Endothelial cell of umbilical vein (primary cell): Measurements from ENCODE around the gene CDK5RAP2. TPM values are rescaled to one million over a fixed set of nuclear protein-coding genes. Genes with fewer than 3 reads are reported as not detected.

Experiments used
- BruUV-seq: library from RNA; stranded (reverse); fragments of 400-500 nt; replicated peaks from 2 replicates; lab custom pipeline; 2021; lab: Mats Ljungman, UMichigan
- CTCF ChIA-PET: fragments of 300-600, 350-600 bp; sonication (Branson Sonifier 250); formaldehyde crosslinking; loops from one replicate; lab custom pipeline; 2021; ENCODE audit warnings: antibody characterized with exemption, inconsistent platforms; lab: Charles Lee
- POLR2A ChIA-PET: fragments of 300-600, 350-600 bp; sonication (Branson Sonifier 250); formaldehyde crosslinking; loops from one replicate; lab custom pipeline; 2021; ENCODE audit warnings: antibody characterized with exemption, inconsistent platforms; lab: Charles Lee
- DNase-seq: peaks from one replicate; pipeline ENCODE4 v3.0.0-alpha.2; 2011; ENCODE audit warnings: low read depth, low spot score
- FAIRE-seq: peaks from 2 replicates; lab custom pipeline; 2011; peaks lifted over from hg19 to GRCh38; lab: Jason Lieb, UNC
- H2AFZ ChIP-seq: 2 replicates; pipeline ENCODE4 v1.6.0; 2012; ENCODE audit warnings: low read depth, low read length, control low read depth, inconsistent platforms
- H3K27ac ChIP-seq: 2 replicates; pipeline ENCODE4 v1.5.1; 2011; ENCODE audit warnings: low read depth, mild to moderate bottlenecking, control low read depth, low read length, moderate library complexity; ENCODE audit not compliant: insufficient read depth
- H3K27me3 ChIP-seq, 2 experiments: 2 replicates each; pipeline versions ENCODE4 v1.6.0 to v1.6.1; 2011; ENCODE audit warnings: low read length in 2 of 2, mixed read lengths in 1 of 2; ENCODE audit not compliant: control insufficient read depth in 2 of 2, insufficient read depth in 2 of 2
- H3K36me3 ChIP-seq, 2 experiments: 2 replicates in 1 of 2; 3 replicates in 1 of 2; pipeline ENCODE4 v1.5.1; 2011; ENCODE audit warnings: low read length in 2 of 2, mild to moderate bottlenecking in 1 of 2, moderate library complexity in 1 of 2; ENCODE audit not compliant: control insufficient read depth in 2 of 2, insufficient read depth in 2 of 2; ENCODE audit errors: extremely low read depth in 1 of 2
- H3K4me1 ChIP-seq: 3 replicates; pipeline ENCODE4 v1.5.1; 2011; ENCODE audit warnings: mild to moderate bottlenecking, low read length; ENCODE audit not compliant: control insufficient read depth, insufficient read depth; ENCODE audit errors: extremely low read depth
- H3K4me2 ChIP-seq: 2 replicates; pipeline ENCODE4 v1.6.1; 2011; ENCODE audit warnings: low read length, control low read depth, mixed read lengths; ENCODE audit not compliant: insufficient read depth
- H3K4me3 ChIP-seq, 3 experiments: fragments of 200-600 bp in 1 of 3; sonication (generic), shearing (Covaris generic) in 1 of 3; replicated peaks in 1 of 3; 2 replicates each; pipeline ENCODE4 v1.5.1; 2011 to 2016; ENCODE audit warnings: control low read depth in 3 of 3, low read length in 3 of 3, mild to moderate bottlenecking in 2 of 3, inconsistent platforms in 1 of 3, low read depth in 1 of 3, moderate library complexity in 1 of 3; ENCODE audit not compliant: insufficient read depth in 1 of 3
- H3K79me2 ChIP-seq: 2 replicates; pipeline ENCODE4 v1.6.0; 2012; ENCODE audit warnings: low read length, inconsistent platforms; ENCODE audit not compliant: control insufficient read depth, insufficient read depth
- H3K9ac ChIP-seq: replicated peaks from 2 replicates; pipeline ENCODE3; 2011; ENCODE audit warnings: low read length, control low read depth; ENCODE audit not compliant: insufficient read depth; ENCODE audit errors: extremely low read depth
- H3K9me1 ChIP-seq: replicated peaks from 3 replicates; pipeline ENCODE4 v1.6.0; 2011; ENCODE audit warnings: mild to moderate bottlenecking, low read length; ENCODE audit not compliant: control insufficient read depth, insufficient read depth; ENCODE audit errors: extremely low read depth
- H3K9me3 ChIP-seq: replicated peaks from 2 replicates; pipeline ENCODE4 v1.5.1; 2012; ENCODE audit warnings: low read length, inconsistent platforms; ENCODE audit not compliant: control insufficient read depth, insufficient read depth
- H4K20me1 ChIP-seq: replicated peaks from 2 replicates; pipeline ENCODE3; 2011; ENCODE audit warnings: mild to moderate bottlenecking, low read length; ENCODE audit not compliant: control insufficient read depth, insufficient read depth; ENCODE audit errors: extremely low read depth
- EZH2 ChIP-seq: IDR thresholded peaks from 2 replicates; pipeline ENCODE4 v1.6.1; 2012; ENCODE audit warnings: borderline replicate concordance, low read depth, mild to moderate bottlenecking, moderate library complexity, low read length, inconsistent platforms; ENCODE audit not compliant: severe bottlenecking
- FOS ChIP-seq: IDR thresholded peaks from 2 replicates; pipeline ENCODE4 v1.6.1; 2011; ENCODE audit warnings: mild to moderate bottlenecking, low read length, moderate library complexity, borderline replicate concordance; ENCODE audit not compliant: insufficient read depth
- GATA2 ChIP-seq: IDR thresholded peaks from 2 replicates; pipeline ENCODE4 v1.7.0; 2011; ENCODE audit warnings: low read depth, mild to moderate bottlenecking, moderate library complexity, mixed read lengths, low read length; ENCODE audit not compliant: insufficient read length, insufficient read depth
- JUN ChIP-seq: IDR thresholded peaks from 2 replicates; pipeline ENCODE4 v1.6.1; 2011; ENCODE audit warnings: borderline replicate concordance, low read depth; ENCODE audit not compliant: insufficient read length, insufficient read depth
- MYC ChIP-seq: IDR thresholded peaks from one replicate; pipeline ENCODE4 v1.6.1; 2011; ENCODE audit warnings: mild to moderate bottlenecking, low read depth, low read length
- POLR2A ChIP-seq: IDR thresholded peaks from 2 replicates; pipeline ENCODE4 v1.6.1; 2012; ENCODE audit warnings: low read depth, mild to moderate bottlenecking, control low read depth, low read length
- POLR2AphosphoS5 ChIP-seq: IDR thresholded peaks from 2 replicates; pipeline ENCODE4 v1.6.1; 2012; ENCODE audit warnings: low read depth, mild to moderate bottlenecking, control low read depth, low read length, moderate library complexity; ENCODE audit not compliant: insufficient read depth
- dilution Hi-C: fragments of 300-500 bp; cut with MboI; formaldehyde crosslinking; loops from one replicate; pipeline ENCODE4 v1.15.0; 2019; ENCODE audit warnings: low sequenced_read_pairs; ENCODE audit not compliant: extremely low pct_ligation_motif_present
- intact Hi-C: fragments of 100-400 bp; cut with micrococcal nuclease; formaldehyde crosslinking; loops from one replicate; pipeline ENCODE4 v1.10.0; 2022
- polyA plus RNA-seq, 4 experiments: library from polyadenylated mRNA; depleted of rRNA in 3 of 4; stranded (reverse) in 3 of 4; unstranded in 1 of 4; fragments of >200 nt; gene quantifications; 2 replicates each; pipeline versions ENCODE4 v1.2.1 to v1.2.3, GENCODE V29; 2011 to 2012; ENCODE audit warnings: missing spikeins in 1 of 4
- total RNA-seq: library from RNA; stranded (reverse); gene quantifications from 2 replicates; pipeline ENCODE4 v1.2.3, GENCODE V29; 2021
- TF ChIP-seq, protein P1 (sequence below): IDR thresholded peaks from 2 replicates; pipeline ENCODE4 v1.6.1; 2011; ENCODE audit not compliant: insufficient read depth, insufficient read length
- TF ChIP-seq, protein P2 (sequence below), 2 donors: IDR thresholded peaks; 1 replicate in 1 of 2; 2 replicates in 1 of 2; pipeline ENCODE4 v1.5.1; 2011; ENCODE audit warnings: low read length in 2 of 2, mild to moderate bottlenecking in 2 of 2, moderate library complexity in 2 of 2, control low read depth in 1 of 2, inconsistent platforms in 1 of 2, low read depth in 1 of 2; ENCODE audit not compliant: insufficient read depth in 1 of 2; ENCODE audit errors: extremely low read depth in 1 of 2

CDK5RAP2 gene
- total and polyA plus RNA-seq, 2 donors (not counting 3 experiments of a cell fraction or from before 2014, with no cell fraction given): 17.5 to 56.7 TPM

DNA sequence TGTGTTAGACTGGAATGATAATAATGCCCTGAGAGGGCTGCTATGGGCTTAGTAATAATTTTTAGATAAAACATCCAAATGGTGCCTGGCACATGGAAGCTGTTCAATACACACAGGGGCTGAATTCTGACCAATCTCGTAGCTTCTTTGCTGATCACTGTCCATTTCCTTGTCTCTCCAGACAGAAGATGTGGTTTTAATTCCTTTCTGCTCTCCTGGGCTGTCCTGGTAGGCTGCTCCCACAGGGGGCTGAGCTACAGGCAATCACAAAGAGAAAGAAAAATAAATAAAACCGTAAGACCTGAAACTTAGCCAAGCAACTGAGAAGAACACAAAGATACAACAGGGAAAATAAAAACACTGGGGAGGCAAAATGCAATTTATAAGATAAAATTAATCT lies 136.5 kb downstream of the CDK5RAP2 start:
- Histone ChIP-seq H3K9me3 (no peaks in the 10 kb centered on the region), H3K4me3 (no peak overlapping the region), H4K20me1 (no peaks in the 10 kb centered on the region), H3K79me2 (no peaks in the 10 kb centered on the region), H3K27ac (no peak overlapping the region), H3K9me1 (no peaks in the 10 kb centered on the region), H3K9ac (no peak overlapping the region), H3K27me3 (no peaks in the 10 kb centered on the region), H3K4me1 (peaks cover under 1% of the 10 kb centered on the region), H3K36me3 (peaks cover 0 to 2% of the 10 kb centered on the region in 2 experiments), H3K4me2 (no peak overlapping the region), H2AFZ (no peak overlapping the region)
- BruUV-seq: no TSS peak
- DNase-seq: no peak
- FAIRE-seq: no peak
- intact Hi-C loops: no loop called here
- dilution Hi-C loops: no loop called here
- CTCF ChIA-PET: interaction anchor here (2.0 kb wide), 1 partner anchor 34 kb away, joined by 6 read pairs; no protein-coding TSS in a partner anchor
- POLR2A ChIA-PET: no interaction called here
- no peak for TF ChIP-seq JUN
- TF ChIP-seq GATA2: no peak
- no peak for TF ChIP-seq MYC
- TF ChIP-seq POLR2AphosphoS5: no peak
- TF ChIP-seq, protein P1, sequence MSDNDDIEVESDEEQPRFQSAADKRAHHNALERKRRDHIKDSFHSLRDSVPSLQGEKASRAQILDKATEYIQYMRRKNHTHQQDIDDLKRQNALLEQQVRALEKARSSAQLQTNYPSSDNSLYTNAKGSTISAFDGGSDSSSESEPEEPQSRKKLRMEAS: no peak
- TF ChIP-seq EZH2: no peak
- TF ChIP-seq POLR2A: no peak
- TF ChIP-seq FOS: no peak
- TF ChIP-seq, protein P2, sequence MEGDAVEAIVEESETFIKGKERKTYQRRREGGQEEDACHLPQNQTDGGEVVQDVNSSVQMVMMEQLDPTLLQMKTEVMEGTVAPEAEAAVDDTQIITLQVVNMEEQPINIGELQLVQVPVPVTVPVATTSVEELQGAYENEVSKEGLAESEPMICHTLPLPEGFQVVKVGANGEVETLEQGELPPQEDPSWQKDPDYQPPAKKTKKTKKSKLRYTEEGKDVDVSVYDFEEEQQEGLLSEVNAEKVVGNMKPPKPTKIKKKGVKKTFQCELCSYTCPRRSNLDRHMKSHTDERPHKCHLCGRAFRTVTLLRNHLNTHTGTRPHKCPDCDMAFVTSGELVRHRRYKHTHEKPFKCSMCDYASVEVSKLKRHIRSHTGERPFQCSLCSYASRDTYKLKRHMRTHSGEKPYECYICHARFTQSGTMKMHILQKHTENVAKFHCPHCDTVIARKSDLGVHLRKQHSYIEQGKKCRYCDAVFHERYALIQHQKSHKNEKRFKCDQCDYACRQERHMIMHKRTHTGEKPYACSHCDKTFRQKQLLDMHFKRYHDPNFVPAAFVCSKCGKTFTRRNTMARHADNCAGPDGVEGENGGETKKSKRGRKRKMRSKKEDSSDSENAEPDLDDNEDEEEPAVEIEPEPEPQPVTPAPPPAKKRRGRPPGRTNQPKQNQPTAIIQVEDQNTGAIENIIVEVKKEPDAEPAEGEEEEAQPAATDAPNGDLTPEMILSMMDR (IDR thresholded peaks at IDR 0.05; ENCODE audit: extremely low read depth in 1 of 2, insufficient read depth in 1 of 2, low read depth in 1 of 2, low read length in 2 of 2): no peak
